ENCODE measurements around the gene PLXNA3.

DNA sequence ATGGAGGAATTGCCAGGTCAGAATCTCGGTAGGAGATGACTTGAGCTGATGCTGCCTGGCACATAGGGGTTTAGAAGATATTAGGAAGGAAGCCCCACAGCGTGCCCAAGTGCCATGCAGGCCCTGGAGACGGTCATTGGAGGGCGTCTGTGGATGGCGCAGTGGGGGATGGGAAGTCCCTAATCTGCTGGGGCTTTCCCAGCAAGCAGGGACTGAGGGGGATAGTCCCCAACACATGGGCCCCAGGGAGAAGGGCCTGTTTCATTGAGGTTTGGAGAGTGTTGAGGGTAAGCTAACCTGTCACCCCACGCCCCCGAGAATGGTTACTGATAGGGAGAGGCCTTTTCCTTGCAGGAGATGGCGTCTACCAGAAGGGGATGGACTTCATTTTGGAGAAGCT, 38.9 kb upstream of the PLXNA3 start:
- TF ChIP-seq EZH2 (IDR thresholded peaks at IDR 0.05) (no peak), POLR2AphosphoS5 (IDR thresholded peaks at IDR 0.05; ENCODE audit: borderline replicate concordance, low read depth, low read length) (no peak), FOXP2 (optimal IDR thresholded peaks at IDR 0.05; ENCODE audit: control extremely low read depth, extremely low read length, insufficient read depth) (no peak)

All from SK-N-MC (cell line).